ENCODE data around the gene CLDN14. TPM values are rescaled to one million over a fixed set of nuclear protein-coding genes. Genes with fewer than 3 reads are reported as not detected.
A peak's percentile ranks its signal among the peaks of the same experiment; 100 is the strongest.

CLDN14 gene
- total and polyA plus RNA-seq, 2 donors (not counting 1 experiment from before 2014, with no cell fraction given) = 0.39 TPM; not detected in 1

- Mint-ChIP-seq H3K4me1 (peaks cover 20% of the 10 kb centered on the region), H3K27ac (no peak overlapping the region)
- POLR2A ChIA-PET = no interaction called here
Observed at GRCh38 chr21:36430841-36431240, 49.1 kb downstream of the CLDN14 start.

More at GRCh38 chr21:36430841-36431240, 49.1 kb downstream of the CLDN14 start:
- intact Hi-C loops (cut with micrococcal nuclease) = loop anchor here (1.0 kb wide), 1 partner anchor 11 kb away; no protein-coding TSS in a partner anchor
- peaks cover 12 to 13% of the 10 kb centered on the region in 2 donors for H3K4me1 ChIP-seq (ENCODE audit: control insufficient read depth in 2 of 2, insufficient read depth in 2 of 2, low read length in 2 of 2)
- Mint-ChIP-seq H3K9me3 (ENCODE audit: insufficient read depth) (no peaks in the 10 kb centered on the region), H3K27me3 (peaks cover 36% of the 10 kb centered on the region), H3K4me3 (peak overlapping the region; percentile 88)
- H3K27ac ChIP-seq (ENCODE audit: low read length in 2 of 2) = no peak overlapping the region
- WGBS (ENCODE audit: insufficient coverage) = 79% methylated on average over 3 of the region's 4 CpGs
- no peak for TF ChIP-seq CTCF (IDR thresholded peaks at IDR 0.05)
- TF ChIP-seq EZH2 (IDR thresholded peaks at IDR 0.05; ENCODE audit: borderline replicate concordance, insufficient read depth, low read depth, low read length, poor library complexity, severe bottlenecking) = no peak
- H3K36me3 ChIP-seq (replicated peaks in 1 of 2; ENCODE audit: control extremely low read depth in 1 of 2, control insufficient read depth in 1 of 2, extremely low read depth in 1 of 2, insufficient read depth in 2 of 2, low read length in 1 of 2) = no peaks in the 10 kb centered on the region
- H4K20me1 ChIP-seq (ENCODE audit: control insufficient read depth, insufficient read depth, low read length, poor library complexity, severe bottlenecking) = no peaks in the 10 kb centered on the region
- no peak overlapping the region for H2AFZ ChIP-seq (ENCODE audit: insufficient read depth, low read depth, low read length, poor library complexity, severe bottlenecking)
- H3K4me3 ChIP-seq (ENCODE audit: control extremely low read depth in 1 of 5, extremely low read depth in 1 of 5, insufficient read depth in 1 of 5, low read depth in 2 of 5, low read length in 4 of 5) = no peak overlapping the region
- DNase-seq (no peak), ATAC-seq (ENCODE audit: low read depth) (no peak)
- no peaks in the 10 kb centered on the region for H3K9me3 ChIP-seq (ENCODE audit: control extremely low read depth in 1 of 3, control insufficient read depth in 2 of 3, insufficient read depth in 1 of 3, low read length in 2 of 3)
- peak overlapping the region; percentile 67 for H3K4me2 ChIP-seq (replicated peaks; ENCODE audit: low read depth, low read length, poor library complexity, severe bottlenecking)
- CTCF ChIA-PET = interaction anchor here (1.1 kb wide), 2 partner anchors 8 to 11 kb away, joined by 3 to 4 read pairs; no protein-coding TSS in a partner anchor
- H3K79me2 ChIP-seq (ENCODE audit: control insufficient read depth, insufficient read depth, low read length) = no peaks in the 10 kb centered on the region
- peaks cover 0 to 22% (median 5%) of the 10 kb centered on the region in 4 experiments for H3K27me3 ChIP-seq (replicated peaks in 1 of 4; ENCODE audit: control extremely low read depth in 1 of 4, control insufficient read depth in 3 of 4, insufficient read depth in 4 of 4, low read length in 3 of 4)
- H3K9ac ChIP-seq (ENCODE audit: low read length) = no peak overlapping the region
